ENCODE data around the gene ZNF619. TPM values are rescaled to one million over a fixed set of nuclear protein-coding genes. Genes with fewer than 3 reads are reported as not detected.
A peak's percentile ranks its signal among the peaks of the same experiment; 100 is the strongest.

The ZNF619 gene
- total and polyA plus RNA-seq, 2 of the 4 experiments (the other 2 are of a cell fraction), result 2.0 to 4.8 TPM

DNA sequence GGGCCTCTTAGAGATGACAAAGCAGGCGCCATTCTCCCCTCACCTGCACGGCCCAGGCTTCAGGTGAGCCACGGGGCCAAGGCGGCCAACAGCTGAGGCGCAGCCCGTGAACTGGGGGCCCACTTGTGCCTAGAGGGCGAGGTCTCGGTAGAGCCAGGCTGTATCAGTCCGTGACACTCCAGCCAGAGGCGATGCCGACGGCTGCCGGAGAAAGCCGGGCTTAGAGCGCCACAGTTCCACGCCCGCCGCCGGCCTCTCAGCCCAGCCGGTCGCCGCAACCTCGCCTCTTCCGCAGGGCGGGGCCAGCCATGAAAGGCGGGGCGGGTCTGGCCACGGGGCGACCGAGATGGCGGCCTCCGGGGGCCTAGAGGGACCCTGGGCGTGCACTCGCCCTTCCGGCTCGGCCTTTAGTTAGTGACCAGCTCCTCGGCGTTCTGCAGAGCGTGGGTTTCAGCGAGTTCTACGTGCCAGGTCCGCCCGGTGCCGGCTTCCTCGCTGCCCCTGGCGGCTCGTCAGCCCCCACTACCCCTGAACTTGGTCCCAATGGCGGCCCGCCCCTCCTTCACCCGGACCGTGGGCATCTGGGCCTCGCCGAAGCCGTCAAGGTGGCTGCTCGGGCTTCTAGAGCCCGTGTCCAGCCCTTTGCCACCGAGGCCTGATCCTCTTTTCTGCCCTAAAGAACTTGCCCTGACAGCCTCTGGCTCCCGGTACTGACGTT is 47.8 kb downstream of the ZNF619 start, which contains the start of gene ZNF621:
TSS of gene ZNF621 (plus strand) at position 393 of the 718 bp plus-strand sequence. CDS start 881 bp downstream, outside the sequence.
- H3K9me1 ChIP-seq (ENCODE audit: insufficient read depth, low read length), result no peaks in the 10 kb centered on the region; the same call in 1 of the 2 replicates
- H2AK9ac ChIP-seq (replicated peaks; ENCODE audit: low read depth, low read length, poor library complexity), result peak within 1 kb of the TSS; percentile 91
- peaks cover 19 to 23% of the 10 kb centered on the region in 2 experiments; a peak in 3 of 4 replicates for H3K79me1 ChIP-seq (ENCODE audit: low read depth in 1 of 2, low read length in 2 of 2)
- H2BK5ac ChIP-seq (ENCODE audit: low read depth, low read length, poor library complexity, severe bottlenecking), result peak within 1 kb of the TSS; percentile 51
- H2AK5ac ChIP-seq (ENCODE audit: low read depth, low read length), result peak within 1 kb of the TSS; percentile 42
- peak within 1 kb of the TSS; percentile 84 for H3K27ac ChIP-seq (ENCODE audit: insufficient read depth, low read length)
- dilution Hi-C loops (cut with HindIII; ENCODE audit: low sequenced_read_pairs, unreplicated experiment), result no loop called here
- H3K4me3 ChIP-seq (ENCODE audit: insufficient read depth, low read depth, low read length), result peak within 1 kb of the TSS; percentile 79
- no peaks in the 10 kb centered on the region for H4K20me1 ChIP-seq (ENCODE audit: insufficient read depth, low read length)
- H2BK20ac ChIP-seq (ENCODE audit: low read depth, low read length), result no peak within 1 kb of the TSS
- CTCF ChIA-PET, result interaction anchor here (0.7 kb wide), 1 partner anchor 60 kb away, joined by 3 read pairs; no protein-coding TSS in a partner anchor
- in situ Hi-C loops (cut with MboI; ENCODE audit: low sequenced_read_pairs), result no loop called here
- H2BK15ac ChIP-seq (ENCODE audit: low read depth, low read length), result 0 out of 3 replicates have a peak within 1 kb of the TSS, but pooled peaks have one; percentile 64
- H2BK120ac ChIP-seq (ENCODE audit: low read depth, low read length), result peak within 1 kb of the TSS; percentile 70; the same call in 1 of the 2 replicates
- H3K27me3 ChIP-seq (ENCODE audit: control insufficient read depth, insufficient read depth, low read length), result no peaks in the 10 kb centered on the region
- POLR2A ChIA-PET (ENCODE audit: unreplicated experiment), result interaction anchor here (0.6 kb wide), 1 partner anchor 16 kb away, joined by 4 read pairs; no protein-coding TSS in a partner anchor
- H4K5ac ChIP-seq (ENCODE audit: low read depth, low read length), result peak within 1 kb of the TSS; percentile 95
- DNase-seq, result peak; percentile 79
- H3K23ac ChIP-seq (ENCODE audit: low read depth, low read length), result peak within 1 kb of the TSS; percentile 72
- intact Hi-C loops (cut with micrococcal nuclease), result loop anchor here (1.0 to 2.0 kb wide), 2 partner anchors 47 to 72 kb away; partner anchors contain the start of gene ZNF619
- H4K8ac ChIP-seq (ENCODE audit: low read depth in 2 of 2, low read length in 2 of 2), result peak within 1 kb of the TSS; percentile 98 to 99
- peak; percentile 100 for ATAC-seq (ENCODE audit: low read depth)
- H3K18ac ChIP-seq (ENCODE audit: low read depth, low read length), result peak within 1 kb of the TSS; percentile 53
- H3K56ac ChIP-seq (ENCODE audit: extremely low read depth, insufficient read depth, low read length), result peak within 1 kb of the TSS; percentile 83
- peaks cover 10% of the 10 kb centered on the region for H3K36me3 ChIP-seq (ENCODE audit: control insufficient read depth, insufficient read depth, low read length)
- peak within 1 kb of the TSS; percentile 95 for H3K4me2 ChIP-seq (ENCODE audit: low read depth, low read length)
- 3% methylated on average over 29 of the region's 59 CpGs; no CpG with 5 or more reads in 1 of the 2 experiments for WGBS, 2 experiments (ENCODE audit: extremely low coverage in 2 of 2, insufficient read length in 1 of 2)
- H3K4ac ChIP-seq (ENCODE audit: low read depth, low read length), result peak within 1 kb of the TSS; percentile 94
- peak within 1 kb of the TSS; percentile 100 for H2AFZ ChIP-seq (replicated peaks; ENCODE audit: low read length, poor library complexity)
- no peaks in the 10 kb centered on the region for H3K9me3 ChIP-seq (ENCODE audit: control insufficient read depth, insufficient read depth, low read length)
- H4K91ac ChIP-seq (ENCODE audit: insufficient read depth, low read depth, low read length), result peak within 1 kb of the TSS; percentile 92
- peaks cover 3% of the 10 kb centered on the region for H3K4me1 ChIP-seq (ENCODE audit: control insufficient read depth, insufficient read depth, low read length)
- H3K9ac ChIP-seq (ENCODE audit: low read depth, low read length), result peak within 1 kb of the TSS; percentile 92
- no TSS peak for BruUV-seq (replicated peaks)
- peak within 1 kb of the TSS; percentile 98 for H3K14ac ChIP-seq (replicated peaks; ENCODE audit: low read depth, low read length)
- TF ChIP-seq MAZ (IDR thresholded peaks at IDR 0.05; ENCODE audit: borderline replicate concordance, low read depth, low read length), result peak; percentile 34; the same call in 1 of the 2 replicates
- TF ChIP-seq CHD1 (IDR thresholded peaks at IDR 0.05; ENCODE audit: low read depth, low read length), result no peak
- TF ChIP-seq CTCF (conservative IDR thresholded peaks at IDR 0.05; ENCODE audit: low read depth, low read length), result no peak
- no peak for TF ChIP-seq SMC3 (IDR thresholded peaks at IDR 0.05; ENCODE audit: low read depth, low read length)
- TF ChIP-seq RCOR1 (IDR thresholded peaks at IDR 0.05; ENCODE audit: insufficient replicate concordance, low read length), result peak; percentile 20
- no peak for TF ChIP-seq FOS (IDR thresholded peaks at IDR 0.05; ENCODE audit: low read depth, low read length)
- no peak for TF ChIP-seq MXI1 (IDR thresholded peaks at IDR 0.05; ENCODE audit: borderline replicate concordance, low read depth, low read length)
- no peak for TF ChIP-seq MAFK (IDR thresholded peaks at IDR 0.05; ENCODE audit: low read depth, low read length)
- peak; percentile 24; the same call in 1 of the 2 replicates for TF ChIP-seq RAD21 (IDR thresholded peaks at IDR 0.05; ENCODE audit: low read length)
- TF ChIP-seq USF2 (IDR thresholded peaks at IDR 0.05; ENCODE audit: low read depth, low read length), result no peak
- no peak for TF ChIP-seq BHLHE40 (IDR thresholded peaks at IDR 0.05; ENCODE audit: low read depth, low read length)
- TF ChIP-seq POLR2A (IDR thresholded peaks at IDR 0.05; ENCODE audit: low read depth, low read length), result peak; percentile 83
- TF ChIP-seq, protein P1, sequence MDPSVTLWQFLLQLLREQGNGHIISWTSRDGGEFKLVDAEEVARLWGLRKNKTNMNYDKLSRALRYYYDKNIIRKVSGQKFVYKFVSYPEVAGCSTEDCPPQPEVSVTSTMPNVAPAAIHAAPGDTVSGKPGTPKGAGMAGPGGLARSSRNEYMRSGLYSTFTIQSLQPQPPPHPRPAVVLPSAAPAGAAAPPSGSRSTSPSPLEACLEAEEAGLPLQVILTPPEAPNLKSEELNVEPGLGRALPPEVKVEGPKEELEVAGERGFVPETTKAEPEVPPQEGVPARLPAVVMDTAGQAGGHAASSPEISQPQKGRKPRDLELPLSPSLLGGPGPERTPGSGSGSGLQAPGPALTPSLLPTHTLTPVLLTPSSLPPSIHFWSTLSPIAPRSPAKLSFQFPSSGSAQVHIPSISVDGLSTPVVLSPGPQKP (IDR thresholded peaks at IDR 0.05; ENCODE audit: borderline replicate concordance, low read depth, low read length), result no peak
- no peak for TF ChIP-seq RFX5 (IDR thresholded peaks at IDR 0.05; ENCODE audit: low read depth, low read length)
